K562 (cell line): Measurements from ENCODE around the gene DUOXA2. TPM values are rescaled to one million over a fixed set of nuclear protein-coding genes. Genes with fewer than 3 reads are reported as not detected.
"Not testable (repeated sequence)": the region's sequence is repeated elsewhere in the genome, so short reads cannot be mapped to it uniquely, and the experiment has no call there.

Experiments
- ATAC-seq: fragments of 200-7000 bp; cut with Tn5 transposase; 3 replicates; pipeline ENCODE4 v1.9.1; 2020; ENCODE audit warnings: moderate library complexity
- BruUV-seq: library from RNA; stranded (reverse); fragments of 400-500 nt; replicated peaks from 2 replicates; lab custom pipeline; 2021; lab: Mats Ljungman, UMichigan
- CTCF ChIA-PET: fragments of 300-600 bp; formaldehyde crosslinking; extraction: SDS; loops from one replicate; lab custom pipeline; 2021; ENCODE audit warnings: low intra/inter-chr PET ratio; lab: Yijun Ruan, JAX
- POLR2A ChIA-PET: fragments of 300-600, 350-650 bp; sonication (Branson Sonifier 250); formaldehyde crosslinking; extraction: SDS; loops from one replicate; lab custom pipeline; 2021; ENCODE audit warnings: antibody characterized with exemption, inconsistent platforms; lab: Yijun Ruan, JAX
- DNase-seq, 4 experiments: peaks; one replicate each; pipeline versions ENCODE4 v3.0.0 to v3.0.0-alpha.2; 2011 to 2018; ENCODE audit warnings: low spot score in 3 of 4, mixed read lengths in 3 of 4; ENCODE audit errors: extremely low read depth in 1 of 4
- FAIRE-seq: peaks from 2 replicates; lab custom pipeline; 2011; peaks lifted over from hg19 to GRCh38; lab: Jason Lieb, UNC
- H2AFZ ChIP-seq: 2 replicates; pipeline ENCODE4 v1.6.0; 2011; ENCODE audit warnings: low read depth, low read length, control low read depth, inconsistent platforms
- H3K27ac ChIP-seq: fragments of 200-600 bp; 3 replicates; pipeline ENCODE4 v1.8.0; 2011; ENCODE audit warnings: low read depth, mild to moderate bottlenecking, control low read depth, inconsistent platforms, low read length, moderate library complexity, mixed read lengths; ENCODE audit errors: extremely low read depth
- H3K27me3 ChIP-seq, 2 experiments: fragments of 300-600 bp in 1 of 2; 2 replicates in 1 of 2; 3 replicates in 1 of 2; pipeline versions ENCODE4 v1.6.0 to v1.8.0; 2011; ENCODE audit warnings: inconsistent platforms in 2 of 2, low read length in 2 of 2, mild to moderate bottlenecking in 1 of 2, mixed read lengths in 1 of 2, moderate library complexity in 1 of 2; ENCODE audit not compliant: control insufficient read depth in 2 of 2, insufficient read depth in 2 of 2
- H3K36me3 ChIP-seq: fragments of 300-600 bp; 3 replicates; pipeline ENCODE4 v1.8.0; 2011; ENCODE audit warnings: mild to moderate bottlenecking, low read length, inconsistent platforms; ENCODE audit not compliant: control insufficient read depth, insufficient read depth
- H3K4me1 ChIP-seq, 2 experiments: fragments of 200-600 bp in 1 of 2; replicated peaks in 1 of 2; 2 replicates in 1 of 2; 3 replicates in 1 of 2; pipeline versions ENCODE4 v1.5.1 to v1.8.0; 2011; ENCODE audit warnings: inconsistent platforms in 2 of 2, low read length in 2 of 2, mild to moderate bottlenecking in 1 of 2, mixed read lengths in 1 of 2, moderate library complexity in 1 of 2; ENCODE audit not compliant: control insufficient read depth in 2 of 2, insufficient read depth in 2 of 2
- H3K4me2 ChIP-seq: 2 replicates; pipeline ENCODE4 v1.6.1; 2011; ENCODE audit warnings: low read length, control low read depth, inconsistent platforms, mixed read lengths; ENCODE audit not compliant: insufficient read depth
- H3K4me3 ChIP-seq: fragments of 200-600 bp; sonication (generic), shearing (Covaris generic); 2 replicates; pipeline ENCODE4 v1.5.1; 2016; ENCODE audit warnings: control low read depth, inconsistent platforms
- H3K79me2 ChIP-seq: fragments of 200-600 bp; 3 replicates; pipeline ENCODE4 v1.8.0; 2011; ENCODE audit warnings: low read length, inconsistent platforms; ENCODE audit not compliant: control insufficient read depth, insufficient read depth
- H3K9ac ChIP-seq, 2 experiments: 2 replicates each; pipeline versions ENCODE4 v1.6.0 to v1.6.1; 2011; ENCODE audit warnings: low read depth in 2 of 2, low read length in 2 of 2, control low read depth in 1 of 2, inconsistent platforms in 1 of 2, mild to moderate bottlenecking in 1 of 2, mixed read lengths in 1 of 2; ENCODE audit not compliant: insufficient read depth in 1 of 2
- H3K9me1 ChIP-seq: one replicate; pipeline ENCODE4 v1.6.0; 2011; ENCODE audit warnings: inconsistent platforms, mild to moderate bottlenecking, low read length, moderate library complexity; ENCODE audit not compliant: control insufficient read depth, insufficient read depth
- H3K9me3 ChIP-seq: replicated peaks from 2 replicates; pipeline ENCODE4 v1.5.1; 2011; ENCODE audit warnings: low read depth, low read length, inconsistent platforms; ENCODE audit not compliant: control insufficient read depth, insufficient read depth
- H4K20me1 ChIP-seq: replicated peaks from 2 replicates; pipeline ENCODE4 v1.6.1; 2011; ENCODE audit warnings: low read length, inconsistent platforms, mixed read lengths; ENCODE audit not compliant: control insufficient read depth, insufficient read depth
- NFIC ChIP-seq: fragments of 450-650 bp; IDR thresholded peaks from 2 replicates; pipeline ENCODE4 v1.6.1; 2017; ENCODE audit warnings: mild to moderate bottlenecking, inconsistent platforms
- ZNF592 ChIP-seq: fragments of 450-650 bp; IDR thresholded peaks from 2 replicates; pipeline ENCODE4 v1.6.1; 2017; ENCODE audit warnings: antibody characterized with exemption, mild to moderate bottlenecking
- WGBS: fragments of 100-300 bp; shearing (Covaris generic); methylation state at CpG from one replicate; pipeline ENCODE4 v1.1.6; 2016; ENCODE audit warnings: low coverage, mixed read lengths; ENCODE audit not compliant: insufficient coverage; ENCODE audit errors: missing lambda C conversion rate; 5-methylcytosine and 5-hydroxymethylcytosine counted together
- in situ Hi-C: fragments of 300-500 bp; cut with MboI; formaldehyde crosslinking; loops from 4 replicates; pipeline ENCODE4 v1.15.0; 2018; ENCODE audit warnings: inconsistent platforms, mixed read lengths
- intact Hi-C: fragments of 100-400 bp; cut with micrococcal nuclease; formaldehyde crosslinking; loops from 2 replicates; pipeline ENCODE4 v1.14.2; 2022
- polyA plus RNA-seq, 8 experiments: library from polyadenylated mRNA; depleted of rRNA in 4 of 8; stranded (reverse) in 5 of 8; unstranded in 3 of 8; fragments of >200 nt; fragmentation: Nextera tagmentation in 2 of 8; fragmentation: Illumina TruSeq in 1 of 8; extraction: Ambion mirVana in 2 of 8; extraction: Trizol in 1 of 8; gene quantifications; 2 replicates each; pipeline versions ENCODE4 v1.2.1 to v1.2.3, GENCODE V29; 2011 to 2014; ENCODE audit warnings: inconsistent platforms in 1 of 8, missing spikeins in 1 of 8
- total RNA-seq, 7 experiments: library from RNA; depleted of rRNA in 6 of 7; stranded (reverse); fragments of >200 nt in 6 of 7; fragmentation: Illumina TruSeq in 2 of 7; extraction: Trizol in 2 of 7; gene quantifications; 2 replicates each; pipeline versions ENCODE4 v1.2.1 to v1.2.3, GENCODE V29; 2011 to 2021; ENCODE audit warnings: low replicate concordance in 1 of 7

DUOXA2 gene
- total and polyA plus RNA-seq, 9 of the 15 experiments (the other 6 are each of a cell fraction or from before 2014, with no cell fraction given): not detected

- H3K79me2 ChIP-seq, ATAC-seq, H3K9ac ChIP-seq, H3K9me3 ChIP-seq, H3K4me3 ChIP-seq, H3K9me1 ChIP-seq, H2AFZ ChIP-seq, H3K27me3 ChIP-seq, H3K27ac ChIP-seq, in situ Hi-C loops, BruUV-seq, H3K36me3 ChIP-seq, DNase-seq, intact Hi-C loops, POLR2A ChIA-PET, H3K4me2 ChIP-seq, CTCF ChIA-PET, H4K20me1 ChIP-seq: not testable (repeated sequence)
- WGBS: no CpG with 5 or more reads among the region's 9 CpGs
- peak; percentile 55 for FAIRE-seq
- H3K4me1 ChIP-seq: peaks cover 12 to 24% of the 10 kb centered on the region in 2 experiments
Observed at GRCh38 chr15:45075440-45076320, 38.4 kb upstream of the DUOXA2 start.

- intact Hi-C loops, CTCF ChIA-PET, in situ Hi-C loops: not testable (repeated sequence)
Observed at GRCh38 chr15:45077391-45077790, 36.7 kb upstream of the DUOXA2 start.

More at GRCh38 chr15:45077391-45077790, 36.7 kb upstream of the DUOXA2 start:
- H3K4me3 ChIP-seq, H3K9me1 ChIP-seq, H3K4me2 ChIP-seq, H3K36me3 ChIP-seq, H4K20me1 ChIP-seq, H3K27me3 ChIP-seq, H3K79me2 ChIP-seq, H2AFZ ChIP-seq, H3K9me3 ChIP-seq, DNase-seq, ATAC-seq, BruUV-seq, H3K27ac ChIP-seq, H3K9ac ChIP-seq, POLR2A ChIA-PET: not testable (repeated sequence)
- 11% methylated on average over 2 of the region's 2 CpGs for WGBS
- FAIRE-seq: peak; percentile 70
- peaks cover 12 to 24% of the 10 kb centered on the region in 2 experiments for H3K4me1 ChIP-seq
- TF ChIP-seq NFIC (peak; percentile 49; the same call in 1 of the 2 replicates), ZNF592 (peak; percentile 22; the same call in 1 of the 2 replicates)
